HG03520 (cell line): ENCODE results near the gene RAB20.
"Not testable (repeated sequence)": the region's sequence is repeated elsewhere in the genome, so short reads cannot be mapped to it uniquely, and the experiment has no call there.

Experiments
- ATAC-seq: cut with Tn5 transposase; IDR thresholded peaks from one replicate; pipeline ENCODE4 v1.9.1; 2021; ENCODE audit warnings: mild to moderate bottlenecking, moderate library complexity; ENCODE audit not compliant: unreplicated experiment

The RAB20 gene

GRCh38 chr13:110495376-110495775 is 66.1 kb downstream of the RAB20 start:
- no peak for ATAC-seq

GRCh38 chr13:110493613-110494012 is 67.9 kb downstream of the RAB20 start:
- no peak for ATAC-seq

- no peak for ATAC-seq
These were observed 68.6 kb downstream of the RAB20 start for GRCh38 chr13:110492679-110493593.

GRCh38 chr13:110491869-110492678 is 69.4 kb downstream of the RAB20 start:
- no peak for ATAC-seq

- ATAC-seq = no peak
These were observed 71.3 kb downstream of the RAB20 start for GRCh38 chr13:110490009-110490770.

GRCh38 chr13:110486880-110487279 is 74.6 kb downstream of the RAB20 start:
- not testable (repeated sequence) for ATAC-seq

- no peak for ATAC-seq
These were observed 75.3 kb downstream of the RAB20 start for GRCh38 chr13:110486061-110486715.

- no peak for ATAC-seq
These were observed 75.9 kb downstream of the RAB20 start for GRCh38 chr13:110485604-110486003.

GRCh38 chr13:110484290-110485048 is 77.1 kb downstream of the RAB20 start:
- ATAC-seq = no peak

GRCh38 chr13:110483386-110483968 is 78.0 kb downstream of the RAB20 start:
- no peak for ATAC-seq

GRCh38 chr13:110480161-110480560 is 81.4 kb downstream of the RAB20 start:
- ATAC-seq = no peak

GRCh38 chr13:110479648-110480047 is 81.9 kb downstream of the RAB20 start:
- ATAC-seq = no peak

GRCh38 chr13:110479215-110479545 is 82.3 kb downstream of the RAB20 start:
- no peak for ATAC-seq

- ATAC-seq = no peak
These were observed 82.9 kb downstream of the RAB20 start for GRCh38 chr13:110478405-110479214.

- no peak for ATAC-seq
These were observed 83.7 kb downstream of the RAB20 start for GRCh38 chr13:110477706-110478245.

- ATAC-seq = no peak
These were observed 85.3 kb downstream of the RAB20 start for GRCh38 chr13:110476220-110476617.

GRCh38 chr13:110475550-110476219 is 85.8 kb downstream of the RAB20 start:
- no peak for ATAC-seq

GRCh38 chr13:110475117-110475516 is 86.4 kb downstream of the RAB20 start:
- no peak for ATAC-seq
